ENCODE results near the gene EEF2. TPM values are rescaled to one million over a fixed set of nuclear protein-coding genes. Genes with fewer than 3 reads are reported as not detected.

Gene EEF2
- total RNA-seq, 4 donors from 2014 or later, result 1,701 to 2,714 (median 2,440) TPM

GRCh38 chr19:4014541-4015491 is 29.6 kb upstream of the EEF2 start:
- intact Hi-C loops (cut with DNase I; ENCODE audit: low total_unique reads), result no loop called here
- in situ Hi-C loops (cut with MboI; ENCODE audit: low sequenced_read_pairs in 4 of 4), result loop anchor here in 1 of 4 donors (25.0 kb wide), 1 partner anchor 122 kb away; no protein-coding TSS in a partner anchor
- peak overlapping the region; percentile 15 to 43 (median 28) for H3K4me3 ChIP-seq
- peak; percentile 12 to 34 for ATAC-seq
- no peak for TF ChIP-seq CTCF (IDR thresholded peaks at IDR 0.05 in 4 of 5, conservative IDR thresholded peaks at IDR 0.05 in 1 of 5)
- TF ChIP-seq POLR2A (IDR thresholded peaks at IDR 0.05), result peak in 1 of 2 donors; percentile 47
- peak overlapping the region; percentile 73 to 76 (median 74) for H3K27ac ChIP-seq
- H3K27me3 ChIP-seq, result no peaks in the 10 kb centered on the region
- H3K4me1 ChIP-seq, result peaks cover 58 to 62% of the 10 kb centered on the region in 2 donors
- H3K36me3 ChIP-seq, result peaks cover 0 to 13% of the 10 kb centered on the region in 2 donors
- H3K9me3 ChIP-seq, result no peaks in the 10 kb centered on the region
- DNase-seq, result no peak

- in situ Hi-C loops (cut with MboI; ENCODE audit: low sequenced_read_pairs in 4 of 4) (loop anchor here in 1 of 4 donors (25.0 kb wide), 1 partner anchor 123 kb away; no protein-coding TSS in a partner anchor), intact Hi-C loops (cut with DNase I; ENCODE audit: low total_unique reads) (no loop called here)
- H3K4me3 ChIP-seq, result no peak overlapping the region
- H3K9me3 ChIP-seq, result no peaks in the 10 kb centered on the region
- DNase-seq (no peak), ATAC-seq (no peak)
- peaks cover 66 to 68% of the 10 kb centered on the region in 2 donors for H3K4me1 ChIP-seq
- H3K27me3 ChIP-seq, result no peaks in the 10 kb centered on the region
- H3K27ac ChIP-seq, result peak overlapping the region; percentile 73 to 76 (median 74)
- H3K36me3 ChIP-seq, result peaks cover 0 to 13% of the 10 kb centered on the region in 2 donors
- no peak for TF ChIP-seq CTCF (IDR thresholded peaks at IDR 0.05 in 4 of 5, conservative IDR thresholded peaks at IDR 0.05 in 1 of 5)
- no peak for TF ChIP-seq POLR2A (IDR thresholded peaks at IDR 0.05)
Measured at GRCh38 chr19:4013886-4014540, 28.8 kb upstream of the EEF2 start.

GRCh38 chr19:4012975-4013634 is 27.8 kb upstream of the EEF2 start:
- TF ChIP-seq CTCF (IDR thresholded peaks at IDR 0.05 in 4 of 5, conservative IDR thresholded peaks at IDR 0.05 in 1 of 5) (no peak), POLR2A (IDR thresholded peaks at IDR 0.05) (no peak)
- Histone ChIP-seq H3K27me3 (no peaks in the 10 kb centered on the region), H3K4me1 (peaks cover 75% of the 10 kb centered on the region in 2 donors), H3K9me3 (no peaks in the 10 kb centered on the region), H3K36me3 (peaks cover 0 to 13% of the 10 kb centered on the region in 2 donors), H3K4me3 (no peak overlapping the region), H3K27ac (peak overlapping the region; percentile 42 to 76 (median 72))
- in situ Hi-C loops (cut with MboI; ENCODE audit: low sequenced_read_pairs in 4 of 4) (loop anchor here in 1 of 4 donors (25.0 kb wide), 1 partner anchor 124 kb away; no protein-coding TSS in a partner anchor), intact Hi-C loops (cut with DNase I; ENCODE audit: low total_unique reads) (no loop called here)
- no peak for DNase-seq
- ATAC-seq, result no peak
